SKM-1 treated with dmso at 0.1 percent for 144 hours (cell line): ENCODE data around the gene TRABD2B.

Experiments
- DNase-seq: peaks from one replicate; lab custom pipeline; 2025; ENCODE audit not compliant: unreplicated experiment; lab: John Stamatoyannopoulos, UW

TRABD2B gene

DNA sequence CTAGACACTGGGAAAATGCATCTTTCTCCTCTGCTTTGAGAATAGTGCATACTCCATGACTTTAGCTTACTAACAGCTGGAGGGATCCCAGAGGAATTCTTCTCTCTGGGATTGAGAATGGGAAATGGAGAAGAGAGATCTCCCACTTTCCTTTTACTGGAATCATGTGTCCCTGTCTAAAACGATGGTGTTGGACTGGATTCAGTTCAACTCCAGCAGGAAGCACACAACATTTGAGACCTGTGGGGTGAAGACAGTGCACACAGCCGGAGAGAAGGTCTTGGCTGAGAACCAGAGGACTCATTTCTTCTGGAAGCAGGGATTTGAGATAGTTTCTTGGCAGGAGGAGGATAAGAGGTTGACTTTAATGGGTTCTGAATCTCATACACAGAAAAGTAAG lies 58.7 kb downstream of the TRABD2B start:
- no peak for DNase-seq

DNA sequence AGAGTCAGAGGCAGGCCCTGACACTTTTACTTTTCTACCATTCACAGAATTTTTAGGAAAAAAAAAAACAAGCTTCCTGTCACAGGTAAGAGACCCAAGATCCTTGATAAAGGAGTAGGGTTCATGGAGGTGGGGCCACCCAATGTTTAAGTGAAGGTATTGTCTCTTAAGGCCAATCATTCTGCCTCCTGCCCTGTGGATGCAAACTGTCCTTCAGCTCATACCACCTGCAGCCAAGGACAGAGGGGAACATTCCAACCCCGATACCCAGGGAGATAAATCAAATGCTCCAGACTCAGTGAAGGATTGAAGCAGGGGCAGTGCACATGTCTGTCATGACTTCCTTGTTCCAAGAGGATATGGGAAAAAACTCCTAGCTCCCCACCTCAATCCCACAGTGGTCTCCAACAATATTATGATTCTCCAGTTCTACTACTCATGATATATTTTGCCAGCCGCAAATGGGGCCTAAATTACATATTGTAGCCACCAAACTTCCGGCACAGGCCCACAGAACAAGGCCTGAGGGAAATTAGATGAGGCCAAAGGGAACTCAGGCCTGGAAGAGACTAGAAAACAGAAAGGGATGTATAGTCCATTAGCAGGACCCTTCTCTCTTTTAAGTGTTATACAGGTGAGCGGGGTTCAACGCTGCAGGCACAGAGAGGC lies 59.5 kb downstream of the TRABD2B start:
- no peak for DNase-seq

DNA sequence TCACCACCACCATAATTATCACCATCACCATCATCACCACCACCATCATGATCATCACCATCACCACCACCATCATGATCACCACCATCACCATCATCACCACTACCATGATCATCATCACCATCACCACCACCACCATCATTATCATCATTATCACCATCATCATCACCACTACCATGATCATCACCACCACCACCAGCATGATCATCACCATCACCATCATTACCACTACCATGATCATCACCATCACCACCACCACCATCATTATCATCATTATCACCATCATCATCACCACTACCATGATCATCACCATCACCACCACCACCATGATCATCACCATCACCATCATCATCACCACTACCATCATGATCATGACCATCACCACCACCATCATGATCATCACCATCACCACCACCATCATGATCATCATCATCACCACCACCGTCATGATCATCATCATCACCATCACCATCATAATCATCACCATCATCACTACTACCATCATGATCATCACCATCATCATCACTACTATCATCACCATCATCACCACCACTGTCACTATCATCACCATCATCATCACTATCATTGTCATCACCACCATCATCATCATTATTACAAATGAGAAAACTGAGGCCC lies 60.2 kb downstream of the TRABD2B start:
- DNase-seq, result no peak

DNA sequence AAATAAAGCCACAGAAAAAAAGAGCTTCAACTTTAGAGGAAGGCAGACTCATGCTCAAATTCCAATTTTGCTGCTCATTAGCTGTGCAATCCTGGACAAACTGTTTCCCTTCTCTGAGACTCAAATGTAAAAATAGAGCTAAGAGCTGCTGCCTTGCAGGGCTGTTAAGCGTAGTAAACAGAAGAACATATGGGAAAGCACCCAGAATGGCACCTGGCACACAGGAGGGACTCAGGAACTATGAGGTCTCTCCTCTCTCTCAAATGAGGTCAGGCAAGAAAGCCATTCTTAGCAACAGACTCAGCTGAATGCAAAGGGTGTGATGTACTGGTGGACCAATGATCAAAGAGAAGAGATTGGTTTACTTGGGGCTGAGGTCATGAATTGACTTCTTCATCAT lies 61.3 kb downstream of the TRABD2B start:
- DNase-seq, result no peak

DNA sequence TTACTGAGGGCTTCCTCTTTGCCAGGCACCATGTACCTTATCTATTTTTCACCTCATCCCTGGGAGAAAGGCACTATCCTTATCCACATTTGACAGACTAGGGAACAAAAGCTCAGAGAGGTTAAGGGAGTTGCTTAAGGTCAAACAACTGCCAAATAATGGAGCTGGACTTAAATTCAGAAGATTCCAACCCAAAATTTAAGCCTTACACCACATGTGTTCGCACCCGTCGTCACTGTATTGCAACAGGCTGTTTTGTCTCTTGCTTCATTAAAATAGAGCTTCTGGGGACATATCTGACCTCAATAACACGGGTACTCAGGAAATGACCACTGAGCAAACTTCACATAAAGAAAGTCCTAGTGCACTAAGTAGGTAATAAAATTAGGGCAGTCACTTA lies 62.0 kb downstream of the TRABD2B start:
- no peak for DNase-seq

DNA sequence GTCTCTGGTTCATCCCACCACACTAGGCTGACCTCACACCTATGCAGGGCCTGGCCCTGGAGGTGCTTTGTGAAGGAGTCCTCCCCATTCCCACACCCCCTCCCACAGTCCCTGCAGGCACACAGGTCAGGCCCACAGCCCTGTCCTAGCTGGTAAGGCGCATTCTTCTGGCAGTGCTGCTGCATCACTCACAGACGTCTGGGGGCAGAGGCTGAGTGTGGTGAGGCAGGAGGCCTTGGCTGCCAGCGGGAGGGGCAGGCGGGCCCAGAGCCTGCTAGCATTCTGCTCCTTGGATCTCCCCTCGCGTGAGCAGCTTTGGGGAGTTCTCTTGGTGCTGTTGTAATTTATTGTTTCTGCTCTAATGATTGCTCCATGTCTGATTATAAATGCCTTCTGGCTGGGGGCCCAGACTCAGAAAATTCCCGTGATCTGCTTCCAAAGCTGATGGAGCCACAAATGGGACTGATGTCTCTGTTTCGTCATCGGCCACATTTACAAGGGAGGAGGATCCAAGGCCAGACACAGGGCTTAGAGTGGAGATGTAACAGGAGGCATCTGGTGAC lies 62.9 kb downstream of the TRABD2B start:
- no peak for DNase-seq

DNA sequence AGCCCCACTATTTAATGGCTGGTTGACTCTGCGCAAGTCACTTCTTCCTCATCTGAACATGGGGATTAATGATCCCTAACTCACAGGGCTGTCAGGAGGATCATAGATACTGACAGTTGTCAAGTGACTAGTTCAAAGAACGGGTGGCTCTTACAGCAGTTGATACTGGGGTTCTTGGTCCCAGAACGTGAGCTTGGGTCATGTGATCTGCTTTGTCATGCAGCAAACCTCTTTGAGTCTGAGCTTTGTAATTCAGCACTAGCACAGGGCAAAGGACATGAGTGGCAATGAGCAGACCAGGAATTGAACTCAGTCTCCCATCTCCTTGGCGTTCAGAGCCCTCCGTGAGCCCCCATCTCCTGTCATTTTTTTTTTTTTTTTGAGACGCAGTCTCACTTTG lies 64.4 kb downstream of the TRABD2B start:
- no peak for DNase-seq

DNA sequence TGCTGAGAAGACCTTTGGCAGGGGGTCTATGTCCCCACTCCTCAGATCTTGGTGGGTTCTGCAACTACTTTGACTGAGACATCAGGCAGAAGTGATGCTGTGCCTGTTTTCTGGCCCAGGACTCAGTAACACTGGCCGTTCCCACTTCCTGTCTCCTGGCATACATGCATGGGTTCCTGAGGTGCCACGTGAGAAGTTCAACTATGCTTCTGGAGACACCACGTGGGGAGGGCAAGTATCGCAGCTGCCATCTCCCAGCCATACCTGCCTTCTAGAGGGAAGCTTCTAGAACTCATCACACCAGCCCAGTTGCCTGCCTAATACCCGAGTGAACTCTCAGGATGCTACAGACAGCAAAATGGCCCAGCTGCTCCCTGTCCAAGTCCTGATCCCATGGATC lies 65.8 kb downstream of the TRABD2B start:
- DNase-seq, result no peak

DNA sequence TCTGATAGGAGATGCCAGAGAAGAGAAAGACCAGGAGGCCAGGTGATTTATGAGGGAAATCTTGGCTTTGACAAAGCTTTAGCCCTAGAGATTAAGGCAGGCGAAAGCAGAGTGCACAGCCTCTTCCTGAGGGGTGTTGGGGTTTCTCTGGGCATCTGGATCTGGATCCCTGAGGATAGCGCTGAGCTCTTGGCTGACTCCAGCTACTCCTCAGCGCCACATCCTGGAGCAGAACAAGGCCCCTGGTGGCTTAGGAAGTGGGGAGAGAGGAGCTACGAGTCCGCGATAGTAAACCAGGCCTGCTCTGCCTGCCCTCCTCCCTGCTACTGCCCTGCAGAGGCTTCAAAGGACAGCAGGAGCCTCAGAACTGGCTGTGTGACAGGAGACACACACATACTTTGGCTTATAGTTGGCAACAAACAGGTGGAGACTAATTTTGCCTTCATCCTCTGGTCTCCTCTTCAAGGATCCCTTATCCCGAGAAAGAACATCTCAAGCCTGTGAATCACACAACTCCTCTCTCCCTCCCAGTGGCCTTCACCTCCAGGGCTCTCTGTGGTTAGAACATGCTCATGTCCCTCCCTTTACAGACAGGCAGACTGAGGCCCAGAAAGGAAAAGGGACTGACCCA lies 66.9 kb downstream of the TRABD2B start:
- DNase-seq, result no peak

DNA sequence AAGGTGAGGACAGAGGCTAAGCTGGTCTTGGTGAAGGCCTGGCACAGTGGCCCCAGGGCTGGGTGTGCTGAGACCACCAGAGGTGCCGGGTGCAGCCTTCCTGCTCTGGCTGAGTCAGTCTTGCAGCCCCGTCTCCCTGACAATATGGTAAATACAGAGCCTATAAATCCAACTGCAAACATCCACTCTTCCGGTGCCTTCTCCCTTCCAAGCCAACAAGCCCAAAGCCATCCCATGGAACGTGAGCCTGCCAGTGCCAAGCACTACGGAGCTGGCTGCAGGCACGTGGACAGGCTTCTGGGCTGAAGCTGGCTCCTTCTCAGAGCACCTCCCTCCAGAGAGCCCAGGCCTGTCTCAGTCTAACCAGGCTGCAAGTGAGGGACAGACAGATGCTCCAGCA lies 70.0 kb downstream of the TRABD2B start:
- no peak for DNase-seq

DNA sequence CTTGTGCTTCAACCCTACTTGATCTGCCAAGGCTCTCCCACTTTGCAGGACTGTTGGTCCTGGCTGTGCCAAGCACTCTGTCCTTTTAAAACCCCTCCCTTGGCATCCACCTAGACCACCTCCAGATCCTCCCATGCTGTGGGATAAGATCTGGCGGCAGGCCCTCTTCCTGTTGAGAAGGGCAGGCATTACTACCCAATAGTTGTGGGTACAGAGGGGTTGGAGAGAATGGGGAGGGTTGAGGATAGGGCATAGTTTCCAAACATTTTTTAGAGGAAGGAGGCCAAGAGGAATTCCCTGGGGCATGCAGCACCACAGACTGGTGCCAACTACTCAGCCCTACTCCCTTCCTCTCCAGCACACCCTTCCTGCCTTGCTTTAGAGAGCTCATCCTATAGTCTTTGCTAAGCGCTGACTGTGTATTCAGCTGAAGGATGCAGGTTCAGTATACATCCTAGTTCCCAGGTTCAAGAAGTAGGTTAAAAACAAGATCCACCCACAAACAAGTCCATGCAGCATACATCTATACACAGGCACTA lies 70.7 kb downstream of the TRABD2B start:
- DNase-seq, result no peak

DNA sequence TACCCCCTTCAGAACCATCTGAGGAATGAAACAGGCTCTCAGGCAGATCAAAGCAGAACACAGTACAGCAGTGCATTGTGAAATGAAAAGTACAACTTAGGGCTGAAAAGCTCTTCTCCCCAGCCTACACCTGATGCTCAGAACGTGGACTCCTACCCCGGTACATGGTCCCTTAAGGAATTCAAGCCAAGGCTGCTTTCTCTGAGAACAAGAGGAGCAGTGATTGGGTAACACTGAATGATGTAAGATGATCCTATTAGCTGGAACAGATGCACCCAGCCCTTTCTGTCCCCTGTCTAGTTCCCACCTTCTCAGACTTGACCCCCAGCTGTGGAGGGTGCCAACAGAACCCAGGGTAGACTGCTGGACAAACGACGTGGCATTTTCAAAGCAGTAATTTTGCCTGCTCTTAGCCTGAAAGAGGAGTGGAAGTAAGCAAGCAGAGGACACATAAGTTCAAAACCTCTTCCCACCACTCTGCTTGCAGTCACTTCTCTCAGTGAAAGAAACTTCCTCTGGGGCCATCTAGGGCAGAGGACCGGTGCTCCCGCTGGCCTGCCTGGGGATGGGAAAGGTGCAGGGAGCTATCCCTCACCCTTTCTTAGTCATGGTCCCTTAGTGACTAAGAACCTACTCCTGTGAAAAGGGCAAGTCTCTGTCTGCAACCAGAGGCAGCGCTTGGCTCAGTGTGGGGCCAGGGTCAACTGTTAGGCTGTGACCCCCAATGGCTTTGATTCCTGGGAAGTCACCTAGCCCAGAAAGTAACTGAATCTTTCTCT lies 72.7 kb downstream of the TRABD2B start:
- DNase-seq, result no peak

DNA sequence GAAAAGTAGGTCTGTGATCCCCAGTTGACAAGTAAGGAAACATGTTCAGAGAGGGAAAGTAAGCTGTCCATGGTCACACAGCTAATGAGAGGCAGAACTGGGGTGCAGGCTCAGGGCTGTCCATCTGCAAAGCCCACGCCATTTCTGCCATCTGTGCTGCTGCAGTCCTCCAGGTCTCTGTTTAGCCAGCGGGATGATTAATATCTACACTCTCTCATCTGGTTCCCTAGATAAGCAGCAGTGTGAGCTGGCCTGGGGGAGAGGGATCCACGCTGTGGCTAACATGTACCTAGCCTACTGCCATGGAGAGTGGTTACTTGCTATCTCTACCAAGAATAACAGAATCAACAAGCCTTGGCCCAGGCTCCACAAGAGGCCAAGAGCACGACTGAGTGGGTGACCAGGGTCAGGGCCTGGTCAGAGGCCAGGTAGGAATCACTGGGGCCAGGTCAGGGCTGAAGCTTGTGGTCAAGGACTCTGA lies 75.2 kb downstream of the TRABD2B start:
- no peak for DNase-seq

DNA sequence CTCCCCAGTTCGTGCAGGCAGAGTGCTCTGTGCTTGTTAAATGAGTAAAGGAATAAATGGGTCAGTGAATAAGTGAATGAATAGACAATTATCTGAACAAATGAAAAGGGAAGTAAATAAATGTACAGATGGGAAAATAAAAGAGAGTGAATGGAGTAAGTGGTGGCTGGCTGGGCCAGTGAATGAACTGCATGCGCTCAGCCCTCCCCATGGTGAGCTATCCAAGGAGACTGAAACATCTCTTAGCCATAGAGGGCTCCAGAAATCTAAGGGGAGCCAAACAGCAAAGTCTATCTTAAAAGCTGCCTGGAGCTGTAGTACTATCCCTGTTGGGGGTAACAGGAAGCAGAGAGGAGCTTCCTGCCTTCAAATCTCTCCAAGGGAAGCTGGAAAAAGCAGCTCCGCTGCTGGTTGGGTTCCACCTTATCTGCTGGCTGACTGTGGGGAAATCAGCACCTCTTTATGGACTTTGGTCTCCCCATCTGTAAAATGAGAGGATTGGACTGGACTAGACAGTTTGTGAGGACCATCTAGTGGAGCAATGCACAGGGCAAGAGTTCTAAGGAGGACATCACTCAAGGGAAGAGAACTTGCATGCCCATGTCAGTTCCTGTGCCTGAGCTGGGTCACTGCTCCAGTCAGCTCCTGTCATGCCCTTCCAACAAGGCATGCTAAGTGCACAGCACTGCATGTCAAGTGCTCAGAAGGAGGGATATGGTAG lies 77.9 kb downstream of the TRABD2B start:
- DNase-seq, result no peak

DNA sequence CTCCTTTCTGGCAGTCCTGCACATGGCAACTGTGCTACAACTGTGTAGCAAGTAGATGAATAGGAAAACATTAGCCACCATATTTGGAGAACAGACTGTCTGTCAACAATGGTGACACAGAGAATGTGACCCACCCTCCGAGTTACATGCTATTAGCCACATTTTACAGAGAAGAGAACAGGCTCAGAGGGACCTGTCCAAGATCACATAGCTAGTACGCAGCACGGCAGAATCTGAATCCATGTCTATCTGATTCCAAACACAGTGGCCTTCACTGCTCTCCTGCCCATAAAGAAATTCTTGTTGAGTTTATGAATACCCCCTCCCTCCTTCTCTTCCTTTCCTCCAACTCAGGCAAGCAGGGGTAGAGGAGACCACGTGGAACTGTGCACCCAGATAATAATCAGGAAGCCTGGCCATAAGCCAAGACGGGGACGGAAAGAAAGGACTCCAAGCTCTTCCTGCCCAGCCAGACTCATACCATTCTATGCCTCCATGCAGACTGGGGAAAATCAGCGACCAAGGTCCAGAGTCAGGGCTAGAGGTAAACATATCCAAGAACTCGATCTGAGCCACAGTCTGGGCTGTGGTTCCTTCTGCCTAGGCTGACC lies 78.8 kb downstream of the TRABD2B start:
- no peak for DNase-seq

DNA sequence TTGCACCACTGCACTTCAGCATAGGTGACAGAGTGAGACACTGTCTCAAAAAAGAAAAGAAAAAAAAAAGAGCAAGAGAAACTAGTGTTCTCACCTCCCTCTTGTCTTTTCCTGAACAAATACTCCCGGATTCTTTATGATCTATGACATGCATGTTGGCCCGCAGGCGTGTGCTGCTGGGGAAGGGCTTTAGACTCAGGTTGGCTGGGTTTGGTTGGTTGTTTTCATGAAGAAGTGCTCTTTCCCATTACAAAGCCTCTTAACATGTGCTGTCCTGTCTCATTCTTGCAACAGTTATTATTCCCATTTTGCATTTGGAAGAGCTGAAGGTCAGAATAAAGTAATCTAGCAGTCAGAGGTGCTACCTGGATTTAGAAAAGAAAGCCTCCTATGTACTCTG lies 79.5 kb downstream of the TRABD2B start:
- DNase-seq, result no peak

DNA sequence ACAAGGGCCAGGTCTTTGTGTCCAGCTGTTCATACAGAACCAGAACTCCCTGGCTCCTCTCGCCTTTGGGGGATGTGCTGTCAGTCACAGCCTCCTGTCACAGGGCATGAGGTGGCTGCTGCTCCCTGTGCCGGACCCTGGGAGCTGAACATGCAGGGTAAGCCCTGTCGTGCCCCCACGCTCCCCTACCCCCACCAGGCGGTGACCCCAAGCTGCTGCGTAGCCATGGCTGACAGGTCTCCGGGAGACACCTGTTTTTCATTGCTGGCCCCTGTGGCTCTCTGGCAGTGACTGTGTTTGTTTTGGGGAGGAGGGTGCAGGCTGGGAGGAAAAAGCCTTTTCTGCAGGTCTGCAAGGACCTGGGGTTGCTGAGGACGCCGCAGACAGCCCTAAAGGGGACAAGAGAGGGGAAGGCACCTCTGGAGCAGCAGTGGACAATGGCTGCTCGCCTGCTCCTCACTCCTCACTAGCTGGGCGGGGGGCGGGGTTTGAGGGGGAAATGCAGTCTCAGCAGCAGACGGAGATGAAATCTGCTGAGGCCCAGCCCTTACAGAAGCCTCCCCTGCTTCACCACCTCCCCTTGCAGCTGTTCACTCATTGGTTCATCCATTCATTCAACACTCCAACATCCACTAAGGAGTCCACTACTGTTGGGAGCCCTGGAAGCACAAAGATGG lies 81.4 kb downstream of the TRABD2B start:
- DNase-seq, result no peak

DNA sequence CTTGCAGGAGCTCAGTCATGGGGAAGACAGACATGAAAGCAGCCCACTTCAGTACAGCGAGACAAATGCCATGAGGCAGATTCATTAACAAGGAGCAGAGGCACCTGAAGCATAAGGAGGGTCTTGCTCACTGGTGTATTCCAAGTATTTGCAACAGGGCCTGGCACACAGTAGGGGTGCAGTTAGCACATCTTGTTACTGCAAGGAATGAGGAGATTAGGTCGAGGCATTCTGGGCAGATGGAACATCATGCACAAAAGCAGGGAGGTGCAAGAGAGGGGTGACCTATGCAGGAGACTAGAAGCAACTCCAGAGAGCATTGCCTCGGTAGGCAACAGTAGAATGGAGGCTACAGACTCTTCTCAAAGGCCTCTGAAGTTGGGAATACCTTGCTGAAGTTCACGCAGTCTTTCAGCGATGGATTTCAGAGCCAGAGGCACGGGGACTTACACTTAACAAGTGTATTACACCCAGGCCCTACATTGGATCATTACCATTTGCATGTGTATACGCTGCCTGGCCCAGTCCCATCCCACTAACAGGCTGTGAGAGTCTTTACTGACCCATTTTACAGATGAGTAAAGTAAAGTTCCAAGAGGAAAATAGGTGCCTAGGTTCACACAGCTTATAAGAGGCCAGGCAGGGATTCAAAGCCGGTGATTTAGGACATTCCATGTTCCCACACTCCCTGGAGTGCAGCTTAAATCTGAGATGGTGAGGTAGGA lies 82.1 kb downstream of the TRABD2B start:
- DNase-seq, result no peak
